ENCODE measurements around the gene TDRD7.
A peak's percentile ranks its signal among the peaks of the same experiment; 100 is the strongest.
"Not testable (repeated sequence)": the region's sequence is repeated elsewhere in the genome, so short reads cannot be mapped to it uniquely, and the experiment has no call there.

Gene TDRD7

DNA sequence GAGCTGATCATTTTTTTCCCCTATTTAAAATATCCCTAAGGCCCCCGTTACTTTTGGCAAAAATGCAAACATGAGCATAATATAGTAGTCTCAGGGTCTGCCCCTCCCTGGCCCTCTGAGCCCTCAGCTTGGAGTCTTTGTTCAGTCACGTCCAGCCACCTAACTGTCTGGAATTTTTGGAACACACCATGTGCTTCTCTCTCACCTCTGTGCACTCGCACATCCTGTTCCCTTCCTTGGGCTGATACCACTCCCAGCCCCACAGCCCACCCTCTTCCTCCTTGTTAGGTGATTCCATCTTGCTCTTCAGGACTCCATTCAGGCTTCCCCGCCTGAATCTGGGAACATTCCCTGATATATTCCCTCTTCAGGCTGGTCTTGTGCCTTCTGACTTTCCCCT lies 16.0 kb downstream of the TDRD7 start:
- DNase-seq (no peak), ATAC-seq (no peak)

DNA sequence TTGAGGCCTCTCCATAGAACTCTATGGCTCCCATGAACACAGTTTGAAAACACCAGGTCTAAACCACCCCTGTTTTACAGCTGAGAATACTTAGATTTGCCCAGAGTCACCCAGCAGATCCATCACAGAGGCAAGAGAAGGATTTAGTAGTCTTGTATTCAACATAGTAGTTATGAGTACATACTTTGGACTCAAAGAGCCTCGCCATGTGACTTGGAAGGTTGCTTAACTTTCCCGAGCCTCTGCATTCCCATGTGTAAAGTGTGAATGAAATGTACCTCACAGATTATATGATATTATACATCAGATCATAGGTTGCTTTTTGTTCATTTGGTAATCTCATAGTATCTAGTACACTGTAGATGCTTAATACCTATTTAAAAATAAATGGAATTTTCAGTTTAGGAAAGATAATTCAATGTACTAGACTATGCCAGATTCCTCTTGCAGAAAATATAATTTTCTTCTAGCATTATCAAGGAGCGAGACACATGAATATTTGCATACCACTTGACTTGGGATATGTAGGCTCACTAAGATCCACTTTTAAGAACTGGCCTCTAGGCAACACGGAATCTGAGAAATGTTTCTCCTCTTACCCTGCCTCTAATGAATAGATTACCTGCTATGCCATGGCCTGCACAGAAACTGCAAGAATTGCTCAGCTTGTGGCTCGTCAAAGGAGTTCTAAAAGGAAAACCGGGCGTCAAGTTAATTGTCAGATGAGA lies 18.6 kb downstream of the TDRD7 start:
- no peak for ATAC-seq
- no peak for DNase-seq

DNA sequence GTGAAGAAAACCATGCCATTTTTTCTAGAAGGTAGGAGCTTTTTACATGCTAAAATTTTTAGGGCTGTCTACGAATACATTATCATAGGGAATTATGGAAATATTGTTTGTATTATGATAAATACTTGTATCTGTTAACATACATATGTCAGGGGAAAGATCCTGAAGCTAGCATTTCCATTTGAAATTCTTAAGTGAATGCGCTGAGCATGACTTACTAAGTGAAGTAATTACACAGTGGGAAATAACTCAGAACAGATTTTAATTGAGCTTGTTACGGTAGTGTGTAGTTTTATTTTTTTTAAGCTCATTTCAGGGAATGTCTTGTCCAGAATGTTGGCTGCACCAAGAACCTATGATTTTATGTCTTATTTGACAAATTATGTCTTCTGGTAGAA lies 19.1 kb downstream of the TDRD7 start:
- ATAC-seq (no peak), DNase-seq (no peak)

DNA sequence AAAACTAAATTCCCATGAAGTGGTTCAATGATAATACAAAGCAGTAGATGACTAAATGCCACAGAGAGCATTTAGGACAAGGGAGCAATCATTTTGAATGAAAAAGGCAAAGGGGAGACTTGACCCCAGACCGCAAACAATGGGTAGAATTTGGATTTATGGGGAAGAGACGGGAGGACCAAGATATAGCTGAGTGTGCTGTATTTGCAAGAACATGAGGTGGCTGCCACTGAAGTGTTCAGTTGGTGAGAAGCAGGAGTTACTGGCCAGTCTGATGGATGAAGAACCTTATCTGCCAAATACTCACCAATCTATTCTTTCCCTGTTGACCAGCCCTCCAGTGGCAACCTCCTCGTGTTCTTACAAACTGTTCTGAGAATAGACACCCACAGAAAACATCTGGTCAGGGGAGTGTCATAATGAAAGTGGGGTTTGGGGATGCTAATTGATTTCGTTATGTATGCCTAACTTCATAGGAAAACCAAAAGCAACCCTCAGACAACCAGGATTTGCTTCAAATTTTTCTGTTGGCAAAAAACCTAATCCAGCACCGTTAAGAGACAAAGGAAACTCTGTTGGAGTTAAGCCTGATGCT lies 19.8 kb downstream of the TDRD7 start:
- DNase-seq, result no peak
- ATAC-seq, result no peak

DNA sequence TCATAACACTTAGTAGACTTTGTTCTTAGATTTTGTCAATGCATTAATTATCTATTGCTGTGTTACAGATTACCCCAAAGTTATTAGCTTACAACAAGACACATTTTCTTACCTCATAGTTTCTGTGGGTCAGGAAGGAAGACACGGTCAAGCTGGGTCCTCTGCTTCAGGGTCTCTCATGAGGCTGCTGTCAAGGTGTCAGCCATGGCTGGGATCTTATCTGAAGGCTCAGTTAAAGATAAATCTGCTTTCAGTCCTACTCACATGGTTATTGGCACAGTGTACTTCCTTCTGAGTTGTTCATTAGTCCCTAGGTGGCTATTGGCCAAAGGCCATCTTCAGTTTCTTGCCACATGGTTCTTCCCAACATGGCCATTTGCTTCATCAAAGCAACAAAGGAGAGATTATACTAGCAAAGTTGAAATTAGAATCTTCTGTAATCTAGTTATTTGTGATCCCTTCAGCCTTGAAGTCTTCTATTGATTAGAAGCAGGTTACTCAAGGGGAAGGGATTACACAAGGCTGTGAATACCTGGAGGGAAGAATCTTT lies 25.2 kb downstream of the TDRD7 start:
- ATAC-seq, result no peak

DNA sequence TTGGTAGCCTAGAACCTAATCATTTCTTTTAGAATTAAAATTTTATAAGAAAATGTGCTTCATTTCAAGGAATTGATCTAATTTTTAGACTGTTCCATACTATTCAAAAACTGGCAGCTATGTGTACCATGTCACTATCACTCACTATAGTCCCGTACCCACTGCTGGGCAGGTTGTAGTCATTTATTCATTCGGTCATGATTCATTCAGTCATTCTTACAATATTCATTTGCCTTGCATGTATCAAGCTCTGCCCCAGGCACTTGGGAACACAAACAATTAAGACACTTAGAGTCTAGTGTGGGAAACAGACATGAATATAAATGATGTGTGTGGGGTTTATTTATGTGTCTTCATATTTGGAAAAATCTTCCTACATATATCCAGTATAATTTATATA lies 26.4 kb downstream of the TDRD7 start:
- DNase-seq (no peak), ATAC-seq (no peak)

More for the DNA sequence above, 25.2 kb downstream of the TDRD7 start:
- no peak for DNase-seq

DNA sequence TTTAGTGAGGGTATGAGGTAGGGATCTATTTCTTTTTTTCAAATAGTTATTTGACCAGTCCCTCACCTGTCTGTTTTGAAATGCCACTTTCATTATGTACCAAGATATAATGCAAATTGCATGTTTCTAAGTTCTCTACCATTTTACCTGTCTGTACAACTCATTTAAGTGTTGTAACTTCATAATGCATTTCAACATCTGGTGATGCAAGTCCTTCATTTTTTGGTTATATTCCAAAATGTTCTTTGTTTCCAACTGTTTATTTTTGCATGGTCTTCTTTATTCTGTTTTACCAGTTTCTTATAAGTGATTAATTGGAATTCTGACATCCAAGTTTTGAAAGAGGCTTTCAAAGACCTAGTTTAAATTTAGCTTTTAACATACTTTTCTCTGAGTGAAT lies 26.8 kb downstream of the TDRD7 start:
- ATAC-seq (no peak), DNase-seq (no peak)

DNA sequence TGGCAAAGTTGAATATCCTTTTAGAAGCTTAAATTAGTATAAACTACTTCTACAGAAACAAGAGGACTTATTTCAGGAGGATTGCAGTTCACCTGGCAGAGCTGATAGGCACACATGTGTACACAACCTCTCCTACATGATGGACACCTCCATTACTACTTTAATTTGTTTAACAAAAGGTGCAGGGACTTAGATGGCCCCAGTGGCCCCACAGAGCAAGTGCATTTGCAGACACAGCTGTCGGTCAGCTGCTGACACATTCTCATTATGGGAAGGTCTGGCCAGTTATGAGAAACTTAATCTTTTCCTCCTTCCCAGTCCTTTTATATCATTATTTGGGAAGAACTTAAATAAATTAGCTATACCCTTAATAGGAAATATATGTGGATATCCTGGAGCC lies 28.3 kb downstream of the TDRD7 start:
- DNase-seq (no peak), ATAC-seq (no peak)

DNA sequence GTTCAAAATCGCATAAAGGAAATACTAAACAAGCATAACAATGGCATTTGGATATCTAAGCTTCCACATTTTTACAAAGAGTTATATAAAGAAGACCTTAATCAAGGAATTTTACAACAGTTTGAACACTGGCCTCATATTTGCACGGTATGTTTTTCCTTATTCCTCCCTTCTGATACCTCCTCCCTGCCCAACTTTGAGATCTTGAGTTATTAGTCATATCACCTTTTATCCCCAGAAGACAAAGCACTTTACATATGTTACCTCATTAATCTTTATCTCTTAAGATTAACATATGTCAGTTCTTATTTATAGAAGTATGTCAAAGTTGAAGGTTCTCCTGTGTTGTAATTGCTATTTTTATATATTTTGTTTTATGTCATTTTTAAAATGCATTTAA lies 29.8 kb downstream of the TDRD7 start:
- DNase-seq, result no peak
- ATAC-seq, result no peak

DNA sequence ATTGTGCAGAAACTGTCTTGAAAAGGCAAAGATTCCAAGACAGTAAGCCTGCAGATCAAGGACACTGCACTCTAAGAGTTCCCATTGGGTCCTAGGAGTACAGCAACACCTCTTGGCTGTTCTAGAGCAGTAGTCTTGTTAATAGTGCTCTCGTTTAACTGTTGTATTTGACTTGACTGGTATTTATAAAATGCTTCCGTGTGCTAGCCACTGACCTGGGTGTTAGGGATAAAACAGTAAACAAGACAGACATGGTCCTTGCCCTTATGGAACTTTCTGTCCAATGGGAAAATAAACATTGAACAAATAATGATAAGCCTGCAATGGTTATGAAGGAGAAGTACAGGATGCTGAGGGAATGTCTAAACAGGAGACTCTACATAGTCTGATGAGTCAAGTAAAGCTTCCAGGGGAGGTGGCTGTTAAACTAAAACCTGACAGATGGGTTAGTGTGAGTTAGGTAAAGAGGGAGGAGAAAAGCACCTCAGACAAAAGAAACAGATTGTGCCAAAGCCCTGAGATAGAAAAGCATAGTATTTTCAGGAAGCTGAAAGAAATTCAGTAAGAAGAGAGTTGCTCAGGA lies 33.3 kb downstream of the TDRD7 start:
- DNase-seq (no peak), ATAC-seq (no peak)

DNA sequence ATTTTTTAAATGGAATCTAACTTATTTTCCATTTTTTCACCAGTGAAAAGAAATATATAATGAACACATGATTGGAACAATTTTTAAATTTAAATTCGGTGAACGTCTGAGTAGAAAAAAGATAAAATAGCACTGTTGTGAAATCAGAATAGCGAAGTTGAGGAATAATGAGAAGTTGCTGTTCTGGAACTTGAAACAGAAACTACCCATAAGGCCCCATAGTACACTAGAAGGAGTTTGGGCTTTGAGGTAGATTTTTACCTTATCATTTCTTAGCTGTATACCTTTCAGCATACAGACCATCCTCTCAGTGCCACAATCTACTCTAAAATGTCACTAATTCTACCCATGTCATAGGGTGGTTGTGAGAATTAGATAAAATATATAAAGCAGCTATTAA lies 35.1 kb downstream of the TDRD7 start:
- no peak for DNase-seq
- ATAC-seq, result no peak

DNA sequence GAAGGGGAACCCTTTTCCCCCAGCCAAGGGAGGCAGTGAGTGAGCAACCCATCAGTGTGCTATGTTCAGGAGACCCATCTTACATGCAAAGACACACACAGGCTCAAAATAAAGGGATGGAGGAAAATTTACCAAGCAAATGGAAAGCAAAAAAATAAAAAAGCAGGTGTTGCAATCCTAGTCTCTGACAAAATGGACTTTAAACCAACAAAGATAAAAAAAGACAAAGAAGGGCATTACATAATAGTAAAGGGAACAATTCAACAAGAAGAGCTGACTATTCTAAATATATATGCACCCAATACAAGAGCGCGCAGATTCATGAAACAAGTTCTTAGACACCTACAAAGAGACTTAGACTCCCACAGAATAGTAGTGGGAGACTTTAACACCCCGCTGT lies 41.7 kb downstream of the TDRD7 start:
- DNase-seq, ATAC-seq: not testable (repeated sequence)

DNA sequence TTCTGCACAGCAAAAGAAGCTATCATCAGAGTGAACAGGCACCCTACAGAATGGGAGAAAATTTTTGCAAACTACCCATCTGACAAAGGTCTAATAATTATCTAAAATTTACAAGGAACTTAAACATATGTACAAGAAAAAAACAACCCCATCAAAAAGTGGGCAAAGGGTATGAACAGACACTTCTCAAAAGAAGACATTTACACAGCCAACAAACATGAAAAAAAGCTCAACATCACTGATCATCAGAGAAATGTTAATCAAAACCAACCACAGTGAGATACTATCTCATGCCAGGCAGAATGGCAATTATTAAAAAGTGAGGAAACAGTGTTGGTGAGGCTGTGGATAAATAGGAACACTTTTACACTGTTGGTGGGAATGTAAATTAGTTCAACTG lies 44.9 kb downstream of the TDRD7 start:
- not testable (repeated sequence) for ATAC-seq, DNase-seq

DNA sequence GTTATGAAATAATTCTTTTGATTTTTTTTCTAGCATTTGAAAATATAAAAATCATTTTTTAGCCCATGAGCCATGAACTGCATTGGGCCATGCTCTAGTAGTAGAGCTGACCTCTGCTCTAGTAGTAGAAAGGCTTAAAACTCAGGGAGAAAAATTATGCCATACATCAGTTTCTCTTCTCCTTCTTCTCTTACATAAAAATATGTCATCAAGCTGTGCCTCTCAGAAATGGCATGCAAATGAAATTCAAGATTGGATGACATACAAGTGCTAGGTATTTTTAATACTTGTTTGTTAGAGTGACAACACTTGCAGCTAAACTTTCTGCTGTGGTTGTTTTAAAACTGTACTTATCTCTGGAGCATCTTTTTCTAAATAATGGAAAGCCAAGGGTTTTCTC lies 47.4 kb downstream of the TDRD7 start:
- DNase-seq, result no peak
- no peak for ATAC-seq

DNA sequence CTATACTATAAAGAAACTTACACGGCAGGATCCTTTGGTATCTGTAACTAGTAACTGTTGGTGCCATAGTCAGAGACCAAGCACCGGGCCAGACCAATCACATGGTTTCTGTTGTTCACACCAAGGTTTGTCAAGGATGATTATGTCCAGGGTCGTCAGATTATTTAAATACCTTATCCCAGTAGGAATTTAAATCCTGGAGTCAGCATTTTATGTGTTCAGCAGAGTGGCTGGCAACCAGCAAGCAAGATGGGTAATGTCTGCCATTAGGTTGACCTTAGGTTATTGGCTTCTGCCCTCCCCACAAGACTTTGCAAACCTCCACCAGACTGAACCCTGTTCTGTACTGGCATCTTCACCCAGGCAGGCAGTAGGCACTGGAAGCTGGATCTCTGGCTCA lies 50.3 kb downstream of the TDRD7 start:
- DNase-seq, result no peak
- ATAC-seq, result no peak

DNA sequence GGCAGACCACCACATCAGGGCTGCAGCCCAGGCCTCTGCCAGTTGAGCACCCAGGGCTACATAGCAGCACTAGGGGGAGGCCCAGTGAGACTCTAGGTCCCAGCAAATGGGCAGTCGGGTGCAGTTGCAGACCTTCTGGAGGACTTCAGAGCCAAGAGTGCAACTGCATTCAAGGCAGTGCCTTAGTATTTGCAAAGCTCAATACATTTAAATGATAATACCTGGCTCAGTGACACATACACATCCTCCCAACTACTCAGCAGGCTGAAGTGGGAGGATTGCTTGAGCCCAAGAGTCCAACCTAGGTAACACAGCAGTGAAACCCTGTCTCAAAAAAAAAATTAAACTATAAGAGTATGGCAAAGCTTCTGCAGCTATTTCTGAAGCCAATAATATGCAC lies 51.0 kb downstream of the TDRD7 start:
- DNase-seq (no peak), ATAC-seq (no peak)

DNA sequence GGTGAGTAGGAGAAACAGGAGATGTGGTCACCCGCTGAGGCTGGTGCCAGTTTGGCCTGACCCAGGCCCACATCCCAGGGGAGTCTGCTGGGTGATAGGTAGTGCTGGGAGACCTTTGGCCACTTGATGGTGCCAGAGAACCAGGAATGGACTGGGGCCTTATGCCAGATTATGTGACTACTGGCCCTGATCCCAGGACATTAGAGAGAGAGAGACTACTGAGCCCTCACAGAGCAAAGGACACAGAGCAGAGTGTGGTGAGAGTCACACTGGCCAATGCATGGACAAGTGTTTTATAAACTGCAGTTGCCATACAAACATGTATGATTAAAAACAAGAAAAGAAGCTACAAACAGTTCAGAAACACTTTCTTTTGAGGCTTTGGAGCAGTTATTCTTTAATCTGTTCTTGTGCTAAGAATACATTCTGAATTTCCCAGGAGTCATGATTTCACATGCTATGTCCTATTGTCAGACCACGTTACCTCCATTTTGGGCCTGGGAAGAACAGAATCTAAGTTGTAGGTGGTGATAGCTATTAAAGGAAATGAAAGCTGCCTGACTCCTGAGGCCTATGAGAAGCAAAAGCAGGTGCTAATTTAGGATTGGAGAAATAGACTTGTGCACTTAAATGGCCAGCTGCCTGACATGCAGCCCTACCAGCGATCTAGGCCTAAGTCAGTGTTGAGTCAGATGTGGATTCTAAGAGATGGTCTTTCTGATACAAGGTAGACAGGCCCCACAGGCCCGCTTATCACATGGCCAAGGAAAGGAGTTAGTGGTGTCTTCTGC lies 57.0 kb downstream of the TDRD7 start:
- peak; percentile 47 for DNase-seq
- ATAC-seq, result peak; percentile 82

DNA sequence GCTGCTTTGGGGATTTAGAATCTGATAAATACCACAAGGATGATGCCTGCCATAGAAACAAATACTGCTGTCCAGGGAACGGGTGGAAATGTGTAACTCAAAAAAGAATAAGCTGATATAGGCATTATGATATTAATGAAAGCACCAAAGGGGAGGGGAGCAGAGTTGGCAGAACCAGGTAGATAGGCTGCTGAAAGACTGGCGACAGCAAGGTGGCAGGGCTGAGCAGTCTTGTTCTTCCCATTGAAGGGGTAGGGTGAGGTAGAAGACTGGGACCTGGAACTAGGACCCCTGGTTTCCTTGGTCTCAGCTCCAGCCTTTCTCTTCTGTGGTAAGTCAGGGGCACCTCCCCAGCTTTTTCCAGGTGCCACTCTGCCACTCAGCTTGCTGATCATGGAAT lies 58.2 kb downstream of the TDRD7 start:
- ATAC-seq, result no peak
- no peak for DNase-seq

DNA sequence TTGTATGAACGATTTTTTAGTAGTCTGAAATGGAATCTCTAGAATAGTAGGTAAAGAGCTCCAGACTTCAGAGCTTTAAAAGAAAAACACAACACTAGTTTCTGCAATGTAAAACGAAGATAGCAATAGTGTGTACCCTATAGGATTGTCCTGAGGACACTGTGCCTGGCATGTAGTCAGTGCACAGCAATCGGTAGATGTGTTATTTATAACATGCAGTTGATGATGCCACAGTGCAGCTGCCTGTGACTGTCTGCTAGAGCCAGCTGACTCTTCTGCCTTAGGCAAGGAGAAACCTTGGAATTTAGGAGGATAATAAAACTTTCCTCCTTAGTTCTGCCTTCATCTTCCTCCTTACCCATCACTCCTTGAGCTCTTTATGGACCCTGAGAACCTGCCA lies 61.8 kb downstream of the TDRD7 start:
- ATAC-seq (no peak), DNase-seq (no peak)

DNA sequence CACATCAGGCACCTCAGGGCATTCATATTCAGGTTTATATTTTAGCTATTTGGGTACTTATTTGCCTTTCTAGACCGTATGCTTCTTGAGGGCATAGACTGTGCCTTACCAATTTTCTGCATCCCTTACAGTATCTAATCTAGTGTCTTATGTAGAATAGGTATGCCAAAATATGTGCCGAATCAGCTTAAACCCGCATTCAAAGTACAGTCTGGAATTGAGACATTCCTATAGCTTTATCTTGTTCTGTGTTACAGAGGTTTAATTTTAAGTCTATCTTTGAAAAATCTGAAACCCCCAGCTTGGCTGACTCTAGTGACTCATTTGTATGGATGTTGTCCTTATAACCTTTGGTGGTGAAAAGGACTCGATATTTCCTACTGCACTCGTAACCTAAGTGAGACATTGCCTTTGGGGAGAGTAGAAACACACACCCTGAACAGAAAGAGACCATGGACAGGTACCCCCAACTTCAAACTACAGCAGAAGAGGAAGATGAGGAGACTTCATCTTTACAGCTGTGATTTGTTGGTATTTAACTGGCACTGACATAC lies 62.6 kb downstream of the TDRD7 start:
- no peak for ATAC-seq

DNA sequence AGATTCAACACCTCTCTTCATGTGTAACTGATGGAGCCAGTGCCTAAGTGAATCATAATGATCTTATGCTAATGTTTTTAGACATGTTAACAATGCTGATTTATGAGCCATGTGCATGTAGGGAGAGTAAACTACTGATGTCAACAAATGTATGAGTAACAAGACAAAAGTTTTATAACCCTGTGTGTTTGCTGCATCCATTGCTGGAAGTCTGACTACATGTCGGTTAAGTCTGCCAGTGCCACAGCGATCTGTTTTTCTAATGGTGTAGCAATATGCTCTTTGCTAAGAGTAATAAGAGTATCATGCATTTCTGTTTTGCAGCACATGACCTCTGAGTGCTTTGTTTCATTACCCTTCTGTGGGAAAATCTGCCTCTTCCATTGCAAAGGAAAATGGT lies 63.2 kb downstream of the TDRD7 start:
- ATAC-seq (no peak), DNase-seq (no peak)

More for the DNA sequence above, 62.6 kb downstream of the TDRD7 start:
- DNase-seq, result no peak

DNA sequence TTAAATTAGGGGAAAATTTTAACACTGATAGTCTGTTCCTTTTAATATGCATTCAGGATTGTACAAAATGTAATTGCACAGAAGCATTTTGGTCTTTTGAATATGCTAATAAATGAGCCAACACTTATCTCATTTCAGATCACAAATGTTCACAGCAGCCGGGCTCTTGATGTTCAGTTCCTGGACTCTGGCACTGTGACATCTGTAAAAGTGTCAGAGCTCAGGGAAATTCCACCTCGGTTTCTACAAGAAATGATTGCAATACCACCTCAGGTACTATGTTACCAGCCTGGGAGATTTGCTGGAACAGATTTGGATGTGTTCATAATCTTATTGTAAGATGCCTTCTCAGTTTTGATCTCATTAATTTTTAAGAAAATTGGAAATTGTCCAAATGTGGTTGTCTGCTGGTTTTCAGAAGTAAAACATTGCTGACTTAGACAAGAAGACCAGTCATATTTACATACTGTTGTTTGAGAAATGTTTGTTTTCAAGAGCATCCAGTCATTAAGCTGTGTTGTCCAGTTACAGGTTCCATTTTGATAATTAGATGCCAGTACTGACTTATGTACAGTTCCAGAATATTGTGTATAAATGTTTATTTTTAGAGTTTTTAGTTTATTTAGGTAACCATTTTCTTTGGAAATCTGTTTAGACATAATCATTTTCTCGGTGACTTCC lies 66.5 kb downstream of the TDRD7 start:
- no peak for DNase-seq
- ATAC-seq, result no peak

All from stimulated activated naive CD8-positive, alpha-beta T cell treated with anti-CD3 and anti-CD28 coated beads, Interleukin-15, Interleukin-2, amounts not matched to agents 100 U/mL and 50 U/mL, for 24 hours (primary cell).